A549 (cell line): ENCODE results near the gene UST. TPM values are rescaled to one million over a fixed set of nuclear protein-coding genes. Genes with fewer than 3 reads are reported as not detected.

Experiments
- ATAC-seq, 2 experiments: fragments of 200-7000 bp in 1 of 2; fragments of >200 bp in 1 of 2; cut with Nextera tagmentation in 1 of 2; cut with Tn5 transposase in 1 of 2; 3 replicates each; pipeline versions ENCODE4 v1.8.0 to v1.9.1; 2018 to 2020; ENCODE audit warnings: mild to moderate bottlenecking in 1 of 2, moderate library complexity in 1 of 2
- CTCF ChIA-PET: fragments of 300-600 bp; sonication (Branson Sonifier 250); formaldehyde crosslinking; extraction: SDS; loops from one replicate; lab custom pipeline; 2021; ENCODE audit warnings: antibody characterized with exemption, inconsistent platforms; lab: Yijun Ruan, JAX
- POLR2A ChIA-PET: fragments of 350-600 bp; formaldehyde crosslinking; extraction: SDS; loops from one replicate; lab custom pipeline; 2021; ENCODE audit warnings: antibody characterized with exemption, inconsistent platforms; lab: Yijun Ruan, JAX
- DNase-seq, 2 experiments: peaks; one replicate each; pipeline versions ENCODE4 v3.0.0 to v3.0.0-alpha.2; 2011 to 2016; ENCODE audit warnings: low read depth in 1 of 2, low spot score in 1 of 2
- FAIRE-seq: peaks from 2 replicates; lab custom pipeline; 2011; peaks lifted over from hg19 to GRCh38; lab: Jason Lieb, UNC
- H3K27ac ChIP-seq, 2 experiments: fragments of >200 bp; sonication (Bioruptor Twin); formaldehyde crosslinking; 3 replicates each; pipeline ENCODE4 v1.5.1; 2016 to 2017
- H3K4me1 ChIP-seq: fragments of >200 bp; sonication (Bioruptor Twin); formaldehyde crosslinking; 3 replicates; pipeline ENCODE4 v1.6.1; 2016
- H3K4me2 ChIP-seq: fragments of >200 bp; sonication (Bioruptor Twin); formaldehyde crosslinking; 3 replicates; pipeline ENCODE4 v1.6.1; 2016
- H3K4me3 ChIP-seq: fragments of >200 bp; sonication (Bioruptor Twin); formaldehyde crosslinking; 3 replicates; pipeline ENCODE4 v1.5.1; 2016
- H3K9me3 ChIP-seq: fragments of >200 bp; sonication (Bioruptor Twin); formaldehyde crosslinking; 3 replicates; pipeline ENCODE4 v1.6.1; 2016
- CBX2 ChIP-seq: fragments of 200-600 bp; sonication (generic); IDR thresholded peaks from 2 replicates; pipeline ENCODE4 v1.6.1; 2016; ENCODE audit warnings: low read depth, mild to moderate bottlenecking, borderline replicate concordance
- CEBPB ChIP-seq, 2 experiments: fragments of >200 bp in 1 of 2; sonication (Bioruptor Twin) in 1 of 2; formaldehyde crosslinking in 1 of 2; IDR thresholded peaks; 2 replicates each; pipeline ENCODE4 v1.6.1; 2012 to 2016
- CHD2 ChIP-seq: fragments of 150-350 bp; IDR thresholded peaks from 2 replicates; pipeline ENCODE4 v1.6.1; 2014; ENCODE audit warnings: low read length; ENCODE audit not compliant: partially characterized antibody
- EHF ChIP-seq: fragments of 250-450 bp; sonication (Bioruptor Pico); IDR thresholded peaks from 2 replicates; pipeline ENCODE4 v1.5.0; 2020; ENCODE audit warnings: mild to moderate bottlenecking
- EHMT2 ChIP-seq: fragments of 200-600 bp; sonication (generic); IDR thresholded peaks from 2 replicates; pipeline ENCODE4 v1.6.1; 2016; ENCODE audit warnings: antibody characterized with exemption, low read depth, mild to moderate bottlenecking, moderate library complexity
- HDAC2 ChIP-seq: fragments of 200-600 bp; sonication (generic); IDR thresholded peaks from 2 replicates; pipeline ENCODE4 v1.6.1; 2016
- HEYL ChIP-seq: fragments of 250-450 bp; sonication (Bioruptor Pico); IDR thresholded peaks from 2 replicates; pipeline ENCODE4 v1.8.0; 2021; ENCODE audit warnings: mild to moderate bottlenecking, moderate library complexity
- HOXA7 ChIP-seq: fragments of 250-450 bp; sonication (Bioruptor Pico); IDR thresholded peaks from 2 replicates; pipeline ENCODE4 v1.5.0; 2020; ENCODE audit warnings: mild to moderate bottlenecking, moderate library complexity
- HOXB13 ChIP-seq: fragments of 250-450 bp; sonication (Bioruptor Pico); IDR thresholded peaks from 2 replicates; pipeline ENCODE4 v1.5.0; 2020; ENCODE audit warnings: low read depth, mild to moderate bottlenecking, moderate library complexity
- JUNB ChIP-seq: fragments of >200 bp; sonication (Bioruptor Twin); formaldehyde crosslinking; IDR thresholded peaks from 2 replicates; pipeline ENCODE4 v1.6.1; 2016
- KDM1A ChIP-seq: fragments of 200-600 bp; sonication (generic); IDR thresholded peaks from 2 replicates; pipeline ENCODE4 v1.6.1; 2016; ENCODE audit warnings: low read depth, mild to moderate bottlenecking
- KDM5A ChIP-seq: fragments of 200-600 bp; sonication (generic); IDR thresholded peaks from 2 replicates; pipeline ENCODE4 v1.6.1; 2016; ENCODE audit warnings: antibody characterized with exemption, mild to moderate bottlenecking
- MAFK ChIP-seq: fragments of 450-650 bp; IDR thresholded peaks from 2 replicates; pipeline ENCODE4 v1.6.1; 2014; ENCODE audit not compliant: partially characterized antibody
- MAZ ChIP-seq: fragments of 150-350 bp; IDR thresholded peaks from 2 replicates; pipeline ENCODE4 v1.6.1; 2014; ENCODE audit warnings: antibody characterized with exemption, low read depth, low read length, borderline replicate concordance
- NFE2L2 ChIP-seq: fragments of 150-350 bp; conservative IDR thresholded peaks from 2 replicates; pipeline ENCODE4 v1.6.1; 2014; ENCODE audit warnings: low read length
- POLR2AphosphoS2 ChIP-seq: conservative IDR thresholded peaks from 2 replicates; pipeline ENCODE4 v1.6.1; 2012; ENCODE audit warnings: low read length, improper control_type of control experiment, inconsistent platforms
- RAD21 ChIP-seq, 2 experiments: fragments of >200 bp in 1 of 2; sonication (Bioruptor Twin) in 1 of 2; formaldehyde crosslinking in 1 of 2; IDR thresholded peaks in 1 of 2; conservative IDR thresholded peaks in 1 of 2; 2 replicates in 1 of 2; 3 replicates in 1 of 2; pipeline ENCODE4 v1.6.1; 2012 to 2018; ENCODE audit warnings: inconsistent platforms in 1 of 2
- RARB ChIP-seq: fragments of 250-450 bp; sonication (Bioruptor Pico); IDR thresholded peaks from 2 replicates; pipeline ENCODE4 v1.8.0; 2021; ENCODE audit warnings: mild to moderate bottlenecking, moderate library complexity
- RCOR1 ChIP-seq: fragments of 150-350 bp; IDR thresholded peaks from 2 replicates; pipeline ENCODE4 v1.6.1; 2014; ENCODE audit warnings: antibody characterized with exemption, low read length, low read depth
- SMC3 ChIP-seq: fragments of >200 bp; sonication (Bioruptor Twin); formaldehyde crosslinking; IDR thresholded peaks from 3 replicates; pipeline ENCODE4 v1.6.1; 2018; ENCODE audit warnings: inconsistent platforms
- SREBF2 ChIP-seq: fragments of 450-650 bp; IDR thresholded peaks from 2 replicates; pipeline ENCODE4 v1.6.1; 2014; ENCODE audit warnings: mild to moderate bottlenecking, moderate library complexity
- TFCP2L1 ChIP-seq: fragments of 250-450 bp; sonication (Bioruptor Pico); IDR thresholded peaks from 2 replicates; pipeline ENCODE4 v1.5.0; 2021; ENCODE audit warnings: mild to moderate bottlenecking
- ZNF302 ChIP-seq: fragments of 250-450 bp; sonication (Bioruptor Pico); IDR thresholded peaks from 2 replicates; pipeline ENCODE4 v1.9.0; 2021; ENCODE audit warnings: inconsistent platforms, mild to moderate bottlenecking, moderate library complexity
- ZSCAN20 ChIP-seq: fragments of 250-450 bp; sonication (Bioruptor Pico); IDR thresholded peaks from 2 replicates; pipeline ENCODE4 v1.8.0; 2022; ENCODE audit warnings: mild to moderate bottlenecking, moderate library complexity
- WGBS: methylation state at CpG from one replicate; pipeline ENCODE4 v1.1.6; 2017; ENCODE audit errors: missing lambda C conversion rate; 5-methylcytosine and 5-hydroxymethylcytosine counted together
- polyA plus RNA-seq, 4 experiments: library from polyadenylated mRNA; depleted of rRNA in 3 of 4; stranded (reverse); fragments of >200 nt; fragmentation: RNase III in 1 of 4; extraction: RNeasy Plus Mini Kit Qiagen cat#74134 plus additional on column Dnase treatment in 1 of 4; gene quantifications; 2 replicates in 3 of 4; 3 replicates in 1 of 4; pipeline ENCODE4 v1.2.3, GENCODE V29; 2011 to 2017
- TF ChIP-seq, protein P1 (sequence below): fragments of >200 bp; sonication (Bioruptor Twin); formaldehyde crosslinking; IDR thresholded peaks from 3 replicates; pipeline ENCODE4 v1.6.1; 2016
- TF ChIP-seq, protein P2 (sequence below): fragments of 250-450 bp; sonication (Bioruptor Pico); IDR thresholded peaks from 2 replicates; pipeline ENCODE4 v1.5.0; 2021; ENCODE audit warnings: mild to moderate bottlenecking, moderate library complexity, borderline replicate concordance
- TF ChIP-seq, protein P3 (sequence below): IDR thresholded peaks from 2 replicates; pipeline ENCODE4 v1.6.1; 2012
- TF ChIP-seq, protein P4 (sequence below): fragments of 450-650 bp; IDR thresholded peaks from 2 replicates; pipeline ENCODE4 v1.6.1; 2014; ENCODE audit warnings: antibody characterized with exemption
- TF ChIP-seq, protein P5 (sequence below): IDR thresholded peaks from 2 replicates; pipeline ENCODE4 v1.6.1; 2012

The UST gene
- polyA plus RNA-seq, 2 of the 4 experiments (the other 2 are of a cell fraction) = 0.54 to 1.7 TPM

DNA sequence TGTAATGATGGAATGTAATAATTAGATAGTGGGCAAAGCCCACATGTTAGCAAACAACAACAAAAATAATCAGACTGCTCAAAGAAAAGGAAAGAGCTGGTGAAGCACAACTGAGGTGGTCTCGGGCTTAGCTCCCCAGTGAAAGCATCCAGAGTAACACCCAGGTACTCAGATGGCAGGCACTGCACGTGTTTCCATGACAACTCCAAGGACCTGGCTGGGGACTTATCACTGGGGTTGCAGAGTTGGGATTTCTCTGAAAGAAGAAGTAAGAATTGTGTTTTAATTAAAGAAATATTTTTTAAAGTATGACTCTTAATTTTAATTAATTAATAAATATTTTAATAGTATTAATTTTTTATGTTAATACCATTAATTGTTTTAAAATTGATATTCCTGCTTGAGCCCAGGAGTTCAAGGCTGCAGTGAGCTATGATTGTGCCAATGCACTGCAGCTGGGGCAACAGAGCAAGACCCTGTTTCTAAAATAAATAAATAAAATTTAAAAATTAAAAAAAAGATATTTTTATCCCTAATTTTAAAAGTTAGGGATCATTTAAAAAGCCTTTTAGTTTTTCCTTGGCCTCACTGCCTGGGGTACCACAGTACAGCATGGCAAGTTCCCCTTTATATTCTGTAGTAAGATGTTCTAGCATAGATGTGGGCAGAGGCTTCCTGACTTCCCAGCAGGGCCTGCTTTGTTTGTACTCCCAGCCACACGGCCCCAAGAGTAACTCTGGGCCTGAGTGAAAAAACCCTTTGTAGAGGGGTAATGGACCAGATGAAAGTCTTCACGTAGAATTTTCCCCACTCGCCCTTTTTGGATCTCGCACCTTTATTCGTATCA is 42.2 kb upstream of the UST start:
- ChIA-PET CTCF (no interaction called here), POLR2A (no interaction called here)
- 50% methylated on average over 7 of the region's 7 CpGs for WGBS
- H3K4me2 ChIP-seq = no peak overlapping the region
- ATAC-seq (no peak), FAIRE-seq (no peak), DNase-seq (no peak)
- H3K27ac ChIP-seq = no peak overlapping the region
- TF ChIP-seq RCOR1 (no peak), MAZ (no peak), TFCP2L1 (CRISPR knock-in tag) (no peak), HOXB13 (CRISPR knock-in tag) (no peak), KDM5A (no peak), SMC3 (no peak), HEYL (no peak), CHD2 (no peak), EHMT2 (no peak), POLR2AphosphoS2 (no peak)
- TF ChIP-seq, protein P1, sequence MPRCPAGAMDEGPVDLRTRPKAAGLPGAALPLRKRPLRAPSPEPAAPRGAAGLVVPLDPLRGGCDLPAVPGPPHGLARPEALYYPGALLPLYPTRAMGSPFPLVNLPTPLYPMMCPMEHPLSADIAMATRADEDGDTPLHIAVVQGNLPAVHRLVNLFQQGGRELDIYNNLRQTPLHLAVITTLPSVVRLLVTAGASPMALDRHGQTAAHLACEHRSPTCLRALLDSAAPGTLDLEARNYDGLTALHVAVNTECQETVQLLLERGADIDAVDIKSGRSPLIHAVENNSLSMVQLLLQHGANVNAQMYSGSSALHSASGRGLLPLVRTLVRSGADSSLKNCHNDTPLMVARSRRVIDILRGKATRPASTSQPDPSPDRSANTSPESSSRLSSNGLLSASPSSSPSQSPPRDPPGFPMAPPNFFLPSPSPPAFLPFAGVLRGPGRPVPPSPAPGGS = no peak
- TF ChIP-seq, protein P2, sequence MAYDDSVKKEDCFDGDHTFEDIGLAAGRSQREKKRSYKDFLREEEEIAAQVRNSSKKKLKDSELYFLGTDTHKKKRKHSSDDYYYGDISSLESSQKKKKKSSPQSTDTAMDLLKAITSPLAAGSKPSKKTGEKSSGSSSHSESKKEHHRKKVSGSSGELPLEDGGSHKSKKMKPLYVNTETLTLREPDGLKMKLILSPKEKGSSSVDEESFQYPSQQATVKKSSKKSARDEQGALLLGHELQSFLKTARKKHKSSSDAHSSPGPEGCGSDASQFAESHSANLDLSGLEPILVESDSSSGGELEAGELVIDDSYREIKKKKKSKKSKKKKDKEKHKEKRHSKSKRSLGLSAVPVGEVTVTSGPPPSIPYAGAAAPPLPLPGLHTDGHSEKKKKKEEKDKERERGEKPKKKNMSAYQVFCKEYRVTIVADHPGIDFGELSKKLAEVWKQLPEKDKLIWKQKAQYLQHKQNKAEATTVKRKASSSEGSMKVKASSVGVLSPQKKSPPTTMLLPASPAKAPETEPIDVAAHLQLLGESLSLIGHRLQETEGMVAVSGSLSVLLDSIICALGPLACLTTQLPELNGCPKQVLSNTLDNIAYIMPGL = no peak
- TF ChIP-seq, protein P3, sequence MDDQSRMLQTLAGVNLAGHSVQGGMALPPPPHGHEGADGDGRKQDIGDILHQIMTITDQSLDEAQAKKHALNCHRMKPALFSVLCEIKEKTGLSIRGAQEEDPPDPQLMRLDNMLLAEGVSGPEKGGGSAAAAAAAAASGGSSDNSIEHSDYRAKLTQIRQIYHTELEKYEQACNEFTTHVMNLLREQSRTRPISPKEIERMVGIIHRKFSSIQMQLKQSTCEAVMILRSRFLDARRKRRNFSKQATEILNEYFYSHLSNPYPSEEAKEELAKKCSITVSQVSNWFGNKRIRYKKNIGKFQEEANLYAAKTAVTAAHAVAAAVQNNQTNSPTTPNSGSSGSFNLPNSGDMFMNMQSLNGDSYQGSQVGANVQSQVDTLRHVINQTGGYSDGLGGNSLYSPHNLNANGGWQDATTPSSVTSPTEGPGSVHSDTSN = no peak
- TF ChIP-seq, protein P4, sequence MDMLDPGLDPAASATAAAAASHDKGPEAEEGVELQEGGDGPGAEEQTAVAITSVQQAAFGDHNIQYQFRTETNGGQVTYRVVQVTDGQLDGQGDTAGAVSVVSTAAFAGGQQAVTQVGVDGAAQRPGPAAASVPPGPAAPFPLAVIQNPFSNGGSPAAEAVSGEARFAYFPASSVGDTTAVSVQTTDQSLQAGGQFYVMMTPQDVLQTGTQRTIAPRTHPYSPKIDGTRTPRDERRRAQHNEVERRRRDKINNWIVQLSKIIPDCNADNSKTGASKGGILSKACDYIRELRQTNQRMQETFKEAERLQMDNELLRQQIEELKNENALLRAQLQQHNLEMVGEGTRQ = no peak
- H3K4me3 ChIP-seq = no peak overlapping the region
- no peaks in the 10 kb centered on the region; the same call in 2 of the 3 replicates for H3K4me1 ChIP-seq
- H3K9me3 ChIP-seq = no peaks in the 10 kb centered on the region

DNA sequence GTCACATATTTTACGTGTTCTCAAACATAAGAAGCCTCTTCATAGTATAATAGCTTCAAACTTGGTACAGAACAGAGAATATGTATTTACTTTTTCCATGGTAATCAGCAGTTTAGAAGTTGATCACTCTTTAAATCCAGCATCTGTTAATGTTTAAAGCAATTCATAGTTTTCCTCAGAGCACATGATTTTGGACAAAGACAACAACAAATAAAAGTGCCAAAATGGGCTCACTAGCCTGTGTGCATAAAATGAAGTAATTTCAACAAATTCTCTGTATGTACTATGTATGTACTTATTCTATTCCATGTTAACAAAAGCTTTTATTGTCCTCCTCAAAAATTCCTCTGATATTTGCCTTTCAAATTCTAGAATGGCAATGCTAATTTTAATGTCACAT is 38.1 kb upstream of the UST start:
- WGBS = 4% methylated on average over 1 of the region's 1 CpG
- Histone ChIP-seq H3K4me1 (no peaks in the 10 kb centered on the region), H3K27ac (no peak overlapping the region), H3K9me3 (peaks cover 6% of the 10 kb centered on the region; the same call in 1 of the 3 replicates), H3K4me3 (no peak overlapping the region), H3K4me2 (no peak overlapping the region)
- CTCF ChIA-PET = interaction anchor here (0.7 kb wide), 1 partner anchor 575 kb away, joined by 3 read pairs; no protein-coding TSS in a partner anchor
- DNase-seq (no peak), FAIRE-seq (no peak), ATAC-seq (no peak)
- POLR2A ChIA-PET = no interaction called here
- no peak for TF ChIP-seq TFCP2L1 (CRISPR knock-in tag)
- no peak for TF ChIP-seq ZNF302 (CRISPR knock-in tag)
- no peak for TF ChIP-seq EHF
- no peak for TF ChIP-seq CEBPB (IDR thresholded peaks at IDR 0.05)
- TF ChIP-seq HOXA7 (CRISPR knock-in tag) = no peak
- TF ChIP-seq EHMT2 = no peak
- TF ChIP-seq ZSCAN20 (CRISPR knock-in tag) = no peak
- no peak for TF ChIP-seq JUNB
- TF ChIP-seq HDAC2 = no peak
- TF ChIP-seq NFE2L2 = no peak
- TF ChIP-seq MAFK = no peak
- TF ChIP-seq, protein P5, sequence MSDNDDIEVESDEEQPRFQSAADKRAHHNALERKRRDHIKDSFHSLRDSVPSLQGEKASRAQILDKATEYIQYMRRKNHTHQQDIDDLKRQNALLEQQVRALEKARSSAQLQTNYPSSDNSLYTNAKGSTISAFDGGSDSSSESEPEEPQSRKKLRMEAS = no peak
- TF ChIP-seq RAD21 (conservative IDR thresholded peaks at IDR 0.05 in 1 of 2, IDR thresholded peaks at IDR 0.05 in 1 of 2) = no peak
- TF ChIP-seq KDM1A = no peak
- TF ChIP-seq RARB = no peak
- no peak for TF ChIP-seq CBX2
- no peak for TF ChIP-seq SREBF2
- TF ChIP-seq POLR2AphosphoS2 = no peak
